ENCODE data around the gene PDSS2.
A peak's percentile ranks its signal among the peaks of the same experiment; 100 is the strongest.
"Not testable (repeated sequence)": the region's sequence is repeated elsewhere in the genome, so short reads cannot be mapped to it uniquely, and the experiment has no call there.

The PDSS2 gene

GRCh38 chr6:107122748-107123147 is 336.6 kb downstream of the PDSS2 start:
- Mint-ChIP-seq H3K9me3 (no peaks in the 10 kb centered on the region), H3K36me3 (no peaks in the 10 kb centered on the region), H3K4me1 (no peaks in the 10 kb centered on the region), H3K27ac (no peak overlapping the region), H3K4me3 (no peak overlapping the region)
- DNase-seq (ENCODE audit: low spot score in 2 of 2) (no peak), ATAC-seq (no peak)

GRCh38 chr6:107121964-107122495 is 337.3 kb downstream of the PDSS2 start:
- Mint-ChIP-seq H3K4me3 (no peak overlapping the region), H3K9me3 (no peaks in the 10 kb centered on the region), H3K27ac (no peak overlapping the region), H3K4me1 (no peaks in the 10 kb centered on the region), H3K36me3 (no peaks in the 10 kb centered on the region)
- ATAC-seq: no peak
- DNase-seq (ENCODE audit: low spot score in 2 of 2): no peak

- Mint-ChIP-seq H3K4me3 (no peak overlapping the region), H3K4me1 (peaks cover 7% of the 10 kb centered on the region), H3K27ac (no peak overlapping the region), H3K9me3 (no peaks in the 10 kb centered on the region), H3K36me3 (no peaks in the 10 kb centered on the region)
- ATAC-seq (no peak), DNase-seq (ENCODE audit: low spot score in 2 of 2) (no peak)
Observed at GRCh38 chr6:107121266-107121665, 338.1 kb downstream of the PDSS2 start.

GRCh38 chr6:107120404-107120803 is 339.0 kb downstream of the PDSS2 start:
- H3K27ac Mint-ChIP-seq: no peak overlapping the region
- peaks cover 12% of the 10 kb centered on the region for H3K4me1 Mint-ChIP-seq
- no peaks in the 10 kb centered on the region for H3K36me3 Mint-ChIP-seq
- H3K9me3 Mint-ChIP-seq: no peaks in the 10 kb centered on the region
- ATAC-seq (no peak), DNase-seq (ENCODE audit: low spot score in 2 of 2) (no peak)
- no peak overlapping the region for H3K4me3 Mint-ChIP-seq

GRCh38 chr6:107118976-107119375 is 340.4 kb downstream of the PDSS2 start:
- no peaks in the 10 kb centered on the region for H3K9me3 Mint-ChIP-seq
- no peak for ATAC-seq
- H3K4me1 Mint-ChIP-seq: peaks cover 12% of the 10 kb centered on the region
- H3K4me3 Mint-ChIP-seq: no peak overlapping the region
- no peak overlapping the region for H3K27ac Mint-ChIP-seq
- DNase-seq (ENCODE audit: low spot score in 2 of 2): no peak
- H3K36me3 Mint-ChIP-seq: peaks cover under 1% of the 10 kb centered on the region

- H3K9me3 Mint-ChIP-seq; H3K36me3 Mint-ChIP-seq; ATAC-seq; H3K4me3 Mint-ChIP-seq; H3K27ac Mint-ChIP-seq; DNase-seq (ENCODE audit: low spot score in 2 of 2): not testable (repeated sequence)
- H3K4me1 Mint-ChIP-seq: peaks cover 12% of the 10 kb centered on the region
Observed at GRCh38 chr6:107118540-107118939, 340.8 kb downstream of the PDSS2 start.

GRCh38 chr6:107116931-107117330 is 342.4 kb downstream of the PDSS2 start:
- Mint-ChIP-seq H3K9me3 (no peaks in the 10 kb centered on the region), H3K4me1 (peaks cover 12% of the 10 kb centered on the region), H3K27ac (no peak overlapping the region), H3K36me3 (peaks cover 7% of the 10 kb centered on the region), H3K4me3 (peak overlapping the region; percentile 71)
- ATAC-seq (no peak), DNase-seq (ENCODE audit: low spot score in 2 of 2) (no peak)

- ATAC-seq: no peak
- H3K9me3 Mint-ChIP-seq: no peaks in the 10 kb centered on the region
- peak overlapping the region; percentile 71 for H3K4me3 Mint-ChIP-seq
- H3K4me1 Mint-ChIP-seq: peaks cover 12% of the 10 kb centered on the region
- H3K27ac Mint-ChIP-seq: no peak overlapping the region
- H3K36me3 Mint-ChIP-seq: peaks cover 7% of the 10 kb centered on the region
- DNase-seq (ENCODE audit: low spot score in 2 of 2): no peak
Observed at GRCh38 chr6:107116328-107116892, 343.0 kb downstream of the PDSS2 start.

- ATAC-seq (peak; percentile 33), DNase-seq (ENCODE audit: low spot score in 2 of 2) (peak; percentile 8 to 63)
- peak overlapping the region; percentile 52 for H3K27ac Mint-ChIP-seq
- peaks cover 12% of the 10 kb centered on the region for H3K4me1 Mint-ChIP-seq
- peaks cover 7% of the 10 kb centered on the region for H3K36me3 Mint-ChIP-seq
- H3K9me3 Mint-ChIP-seq: no peaks in the 10 kb centered on the region
- H3K4me3 Mint-ChIP-seq: peak overlapping the region; percentile 71
Observed at GRCh38 chr6:107115695-107116327, 343.6 kb downstream of the PDSS2 start.

GRCh38 chr6:107114926-107115694 is 344.3 kb downstream of the PDSS2 start, which contains the start of gene BEND3:
BEND3 (minus strand) TSS chr6:107115515; CDS start chr6:107099285, 16,230 bp downstream.
- H3K4me1 Mint-ChIP-seq: peaks cover 12% of the 10 kb centered on the region
- peak; percentile 17 to 62 for DNase-seq (ENCODE audit: low spot score in 2 of 2)
- peak; percentile 49 for ATAC-seq
- H3K27ac Mint-ChIP-seq: peak within 1 kb of the TSS; percentile 52
- peaks cover 7% of the 10 kb centered on the region for H3K36me3 Mint-ChIP-seq
- H3K4me3 Mint-ChIP-seq: peak within 1 kb of the TSS; percentile 71
- H3K9me3 Mint-ChIP-seq: no peaks in the 10 kb centered on the region

GRCh38 chr6:107114213-107114925 is 345.0 kb downstream of the PDSS2 start:
- Mint-ChIP-seq H3K4me1 (peaks cover 12% of the 10 kb centered on the region), H3K4me3 (peak overlapping the region; percentile 71), H3K36me3 (peaks cover 7% of the 10 kb centered on the region), H3K9me3 (no peaks in the 10 kb centered on the region), H3K27ac (no peak overlapping the region)
- peak; percentile 86 for ATAC-seq
- peak; percentile 78 to 86 for DNase-seq (ENCODE audit: low spot score in 2 of 2)

GRCh38 chr6:107110200-107110599 is 349.2 kb downstream of the PDSS2 start:
- no peaks in the 10 kb centered on the region for H3K4me1 Mint-ChIP-seq
- ATAC-seq (no peak), DNase-seq (ENCODE audit: low spot score in 2 of 2) (no peak)
- H3K36me3 Mint-ChIP-seq: peaks cover 7% of the 10 kb centered on the region
- H3K27ac Mint-ChIP-seq: no peak overlapping the region
- no peaks in the 10 kb centered on the region for H3K9me3 Mint-ChIP-seq
- no peak overlapping the region for H3K4me3 Mint-ChIP-seq

- Mint-ChIP-seq H3K36me3 (no peaks in the 10 kb centered on the region), H3K27ac (no peak overlapping the region), H3K9me3 (no peaks in the 10 kb centered on the region), H3K4me1 (no peaks in the 10 kb centered on the region), H3K4me3 (no peak overlapping the region)
- no peak for DNase-seq (ENCODE audit: low spot score in 2 of 2)
- ATAC-seq: no peak
Observed at GRCh38 chr6:107108201-107108890, 351.0 kb downstream of the PDSS2 start.

GRCh38 chr6:107107791-107108190 is 351.6 kb downstream of the PDSS2 start:
- Mint-ChIP-seq H3K36me3 (no peaks in the 10 kb centered on the region), H3K9me3 (no peaks in the 10 kb centered on the region), H3K4me3 (no peak overlapping the region), H3K4me1 (no peaks in the 10 kb centered on the region), H3K27ac (no peak overlapping the region)
- DNase-seq (ENCODE audit: low spot score in 2 of 2): no peak
- ATAC-seq: no peak

- no peak overlapping the region for H3K4me3 Mint-ChIP-seq
- ATAC-seq (no peak), DNase-seq (ENCODE audit: low spot score in 2 of 2) (no peak)
- no peaks in the 10 kb centered on the region for H3K9me3 Mint-ChIP-seq
- H3K36me3 Mint-ChIP-seq: no peaks in the 10 kb centered on the region
- no peaks in the 10 kb centered on the region for H3K4me1 Mint-ChIP-seq
- no peak overlapping the region for H3K27ac Mint-ChIP-seq
Observed at GRCh38 chr6:107106165-107106564, 353.2 kb downstream of the PDSS2 start.
